ENCODE measurements around the gene FOXF2.
"Not testable (repeated sequence)": the region's sequence is repeated elsewhere in the genome, so short reads cannot be mapped to it uniquely, and the experiment has no call there.

The FOXF2 gene

DNA sequence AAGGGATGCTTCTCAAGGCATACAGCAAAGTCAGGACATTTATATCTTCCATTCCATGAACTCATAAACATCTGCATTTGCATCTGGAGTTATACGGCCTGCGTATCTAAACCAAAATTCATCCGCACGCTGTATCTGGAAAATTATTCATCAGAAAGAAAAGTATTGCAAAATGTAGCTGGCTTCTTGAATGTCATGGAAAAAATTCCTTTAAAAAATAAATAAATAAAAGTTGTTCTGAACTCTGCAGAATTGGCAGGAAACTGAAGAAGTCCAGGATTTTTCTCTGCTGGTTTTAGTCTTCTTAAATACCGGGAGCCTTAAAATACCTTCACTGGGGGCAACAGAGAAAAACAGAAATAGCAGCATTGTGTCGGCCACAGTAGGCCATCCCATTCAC lies 23.7 kb upstream of the FOXF2 start:
- no peak overlapping the region for H3K4me3 ChIP-seq (ENCODE audit: control insufficient read depth, low read depth, low read length)
- TF ChIP-seq, protein P1, sequence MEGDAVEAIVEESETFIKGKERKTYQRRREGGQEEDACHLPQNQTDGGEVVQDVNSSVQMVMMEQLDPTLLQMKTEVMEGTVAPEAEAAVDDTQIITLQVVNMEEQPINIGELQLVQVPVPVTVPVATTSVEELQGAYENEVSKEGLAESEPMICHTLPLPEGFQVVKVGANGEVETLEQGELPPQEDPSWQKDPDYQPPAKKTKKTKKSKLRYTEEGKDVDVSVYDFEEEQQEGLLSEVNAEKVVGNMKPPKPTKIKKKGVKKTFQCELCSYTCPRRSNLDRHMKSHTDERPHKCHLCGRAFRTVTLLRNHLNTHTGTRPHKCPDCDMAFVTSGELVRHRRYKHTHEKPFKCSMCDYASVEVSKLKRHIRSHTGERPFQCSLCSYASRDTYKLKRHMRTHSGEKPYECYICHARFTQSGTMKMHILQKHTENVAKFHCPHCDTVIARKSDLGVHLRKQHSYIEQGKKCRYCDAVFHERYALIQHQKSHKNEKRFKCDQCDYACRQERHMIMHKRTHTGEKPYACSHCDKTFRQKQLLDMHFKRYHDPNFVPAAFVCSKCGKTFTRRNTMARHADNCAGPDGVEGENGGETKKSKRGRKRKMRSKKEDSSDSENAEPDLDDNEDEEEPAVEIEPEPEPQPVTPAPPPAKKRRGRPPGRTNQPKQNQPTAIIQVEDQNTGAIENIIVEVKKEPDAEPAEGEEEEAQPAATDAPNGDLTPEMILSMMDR (IDR thresholded peaks at IDR 0.05; ENCODE audit: control insufficient read depth, insufficient read depth, low read depth, low read length, missing control alignments), result no peak
- DNase-seq (ENCODE audit: low read depth), result no peak

DNA sequence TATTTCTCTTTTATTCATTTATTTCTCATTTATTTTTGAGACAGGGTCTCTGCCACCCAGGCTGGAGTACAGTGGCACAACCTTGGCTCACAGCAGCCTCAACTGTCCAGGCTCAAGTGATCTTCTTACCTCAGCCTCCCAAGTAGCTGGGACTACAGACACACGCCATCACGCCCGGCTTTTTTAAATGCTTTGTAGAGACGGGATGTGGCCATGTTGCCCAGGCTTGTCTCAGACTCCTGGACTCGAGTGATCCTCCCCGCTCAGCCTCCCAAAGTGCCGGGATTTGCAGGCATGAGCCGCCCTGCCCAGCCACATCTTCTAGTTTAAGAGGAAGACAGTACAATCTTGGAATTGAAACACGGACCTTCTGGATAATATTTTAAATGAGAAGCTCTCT lies 21.6 kb upstream of the FOXF2 start:
- no peak for DNase-seq (ENCODE audit: low read depth)
- TF ChIP-seq, protein P1 (IDR thresholded peaks at IDR 0.05; ENCODE audit: control insufficient read depth, insufficient read depth, low read depth, low read length, missing control alignments), result no peak
- H3K4me3 ChIP-seq (ENCODE audit: control insufficient read depth, low read depth, low read length), result no peak overlapping the region

DNA sequence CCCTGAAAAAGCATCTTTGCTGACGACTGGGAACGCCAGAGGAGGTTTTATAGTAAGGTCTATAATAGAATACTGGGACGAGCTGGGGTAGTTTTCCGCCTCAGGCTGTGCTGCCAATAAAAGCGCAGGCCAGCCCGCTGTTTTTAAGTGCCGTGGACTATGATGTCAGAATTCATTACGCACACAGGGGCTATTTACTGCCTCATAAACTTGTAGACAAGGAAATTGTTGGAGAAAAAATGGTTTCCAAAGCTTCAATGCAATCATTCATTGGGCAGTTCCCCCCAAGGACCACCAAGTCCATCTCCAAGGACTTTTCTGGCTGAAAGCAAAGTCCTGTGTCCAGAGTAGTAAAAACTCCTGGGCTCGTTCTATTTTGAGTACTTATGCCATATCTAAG lies 20.4 kb upstream of the FOXF2 start:
- DNase-seq (ENCODE audit: low read depth), result no peak
- no peak overlapping the region for H3K4me3 ChIP-seq (ENCODE audit: control insufficient read depth, low read depth, low read length)
- TF ChIP-seq, protein P1 (IDR thresholded peaks at IDR 0.05; ENCODE audit: control insufficient read depth, insufficient read depth, low read depth, low read length, missing control alignments), result no peak

DNA sequence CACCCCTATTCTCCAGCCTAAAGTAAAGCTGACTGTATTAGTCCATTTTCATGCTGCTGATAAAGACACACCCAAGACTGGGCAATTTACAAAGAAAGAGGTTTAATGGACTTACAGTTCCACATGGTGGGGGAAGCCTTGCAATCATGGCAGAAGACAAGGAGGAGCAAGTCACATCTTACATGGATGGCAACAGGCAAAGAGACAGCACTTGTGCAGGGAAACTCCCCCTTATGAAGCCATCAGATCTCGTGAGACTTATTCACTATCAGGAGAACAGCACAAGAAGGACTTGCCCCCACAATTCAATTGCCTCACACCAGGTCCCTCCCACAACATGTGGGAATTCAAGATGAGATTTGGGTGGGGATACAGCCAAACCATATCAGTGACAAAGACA lies 19.7 kb upstream of the FOXF2 start:
- not testable (repeated sequence) for DNase-seq (ENCODE audit: low read depth)

DNA sequence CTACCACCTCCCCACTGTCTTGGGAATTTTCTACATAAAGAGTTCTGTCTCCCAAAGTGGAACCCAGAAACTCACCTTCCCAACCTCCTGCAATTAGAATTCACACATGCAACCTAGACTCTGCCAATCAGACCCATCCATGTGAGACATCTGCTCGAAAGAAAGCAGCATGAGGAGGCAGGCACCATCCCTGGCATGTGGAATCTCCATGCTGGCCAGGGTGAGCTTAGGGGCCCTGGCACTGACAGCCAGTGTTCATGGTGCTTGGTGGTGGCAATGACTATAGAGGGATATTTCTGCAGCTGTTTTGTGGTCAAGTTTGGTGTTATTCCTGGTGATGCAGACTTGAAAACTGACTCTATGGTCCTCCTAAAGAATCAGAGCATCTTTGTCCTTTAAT lies 17.4 kb upstream of the FOXF2 start:
- TF ChIP-seq, protein P1 (IDR thresholded peaks at IDR 0.05; ENCODE audit: control insufficient read depth, insufficient read depth, low read depth, low read length, missing control alignments), result no peak
- DNase-seq (ENCODE audit: low read depth), result no peak
- no peak overlapping the region for H3K4me3 ChIP-seq (ENCODE audit: control insufficient read depth, low read depth, low read length)

More for the DNA sequence above, 19.7 kb upstream of the FOXF2 start:
- H3K4me3 ChIP-seq (ENCODE audit: control insufficient read depth, low read depth, low read length), result not testable (repeated sequence)

DNA sequence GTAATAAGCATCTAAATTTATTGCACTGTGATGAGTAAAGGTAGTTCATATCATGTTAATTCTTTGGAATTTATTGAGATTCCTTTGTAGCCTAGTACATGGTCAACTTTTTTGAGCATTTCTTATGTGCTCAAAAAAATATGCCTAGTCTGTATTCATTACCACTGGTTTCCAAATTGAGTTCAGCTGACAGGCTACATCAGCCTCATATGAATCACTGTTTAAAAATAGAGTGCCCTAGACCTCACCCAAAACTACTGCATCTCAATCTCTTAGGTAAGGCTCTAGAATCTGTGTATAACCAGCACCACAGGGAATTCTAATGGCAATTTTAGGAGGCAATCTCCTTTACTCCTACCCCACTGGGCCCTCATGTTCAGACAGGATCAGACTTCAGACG lies 16.7 kb upstream of the FOXF2 start:
- TF ChIP-seq, protein P1 (IDR thresholded peaks at IDR 0.05; ENCODE audit: control insufficient read depth, insufficient read depth, low read depth, low read length, missing control alignments), result no peak
- no peak overlapping the region for H3K4me3 ChIP-seq (ENCODE audit: control insufficient read depth, low read depth, low read length)
- DNase-seq (ENCODE audit: low read depth), result peak; percentile 38

DNA sequence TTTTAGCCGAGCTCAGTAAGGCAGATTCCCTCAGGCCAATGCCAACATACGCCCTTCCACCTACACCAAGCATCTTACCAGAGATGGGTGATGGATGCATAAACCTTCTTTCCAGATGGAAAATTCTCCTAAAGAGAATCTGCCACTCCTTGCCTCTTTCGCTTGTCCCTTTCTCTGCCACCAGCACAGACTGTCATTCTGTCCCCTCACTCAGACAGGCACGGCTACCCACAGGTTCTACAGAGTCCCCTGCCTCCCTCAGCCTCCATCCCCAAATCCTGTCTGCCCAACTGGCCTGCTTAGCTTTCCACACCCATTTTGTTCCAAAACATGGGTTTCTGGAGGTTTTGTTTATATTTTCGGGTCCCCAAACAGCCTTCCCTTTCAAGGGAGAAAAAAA lies 12.7 kb upstream of the FOXF2 start:
- H3K4me3 ChIP-seq (ENCODE audit: control insufficient read depth, low read depth, low read length), result no peak overlapping the region
- TF ChIP-seq, protein P1 (IDR thresholded peaks at IDR 0.05; ENCODE audit: control insufficient read depth, insufficient read depth, low read depth, low read length, missing control alignments), result no peak

More for the DNA sequence above, 12.7 kb upstream of the FOXF2 start:
- DNase-seq (ENCODE audit: low read depth), result no peak
